Neuronal stem cell (in vitro differentiated cells): ENCODE data around the gene ISYNA1.
A peak's percentile ranks its signal among the peaks of the same experiment; 100 is the strongest.

Experiments used
- DNase-seq: peaks from one replicate; pipeline ENCODE4 v3.0.0-alpha.2; 2013; ENCODE audit warnings: low spot score
- H2AFZ ChIP-seq: one replicate; pipeline ENCODE4 v1.6.1; 2013; ENCODE audit warnings: mild to moderate bottlenecking, low read length, inconsistent platforms
- H2AK5ac ChIP-seq: 2 replicates; pipeline ENCODE4 v1.6.1; 2013; ENCODE audit warnings: low read depth, mild to moderate bottlenecking, inconsistent platforms, low read length, moderate library complexity, mixed read lengths
- H2BK120ac ChIP-seq: 2 replicates; pipeline ENCODE4 v1.6.1; 2013; ENCODE audit warnings: low read depth, mild to moderate bottlenecking, inconsistent platforms, low read length, moderate library complexity, mixed read lengths
- H2BK12ac ChIP-seq: one replicate; pipeline ENCODE4 v1.6.1; 2013; ENCODE audit warnings: low read length, inconsistent platforms
- H2BK15ac ChIP-seq: 2 replicates; pipeline ENCODE4 v1.6.1; 2013; ENCODE audit warnings: mild to moderate bottlenecking, low read length, inconsistent platforms, mixed read lengths
- H2BK5ac ChIP-seq: one replicate; pipeline ENCODE4 v1.6.1; 2013; ENCODE audit warnings: inconsistent platforms, mild to moderate bottlenecking, low read length, moderate library complexity
- H3K14ac ChIP-seq: one replicate; pipeline ENCODE4 v1.6.1; 2013; ENCODE audit warnings: low read length, inconsistent platforms
- H3K18ac ChIP-seq: 2 replicates; pipeline ENCODE4 v1.6.1; 2013; ENCODE audit warnings: low read length, inconsistent platforms
- H3K23ac ChIP-seq: 2 replicates; pipeline ENCODE4 v1.6.1; 2013; ENCODE audit warnings: low read depth, mild to moderate bottlenecking, mixed read lengths, low read length, inconsistent platforms; ENCODE audit not compliant: poor library complexity
- H3K27ac ChIP-seq: replicated peaks from 3 replicates; pipeline ENCODE4 v1.5.1; 2013; ENCODE audit warnings: low read length, inconsistent platforms
- H3K27me3 ChIP-seq, 3 experiments: 2 replicates each; pipeline ENCODE4 v1.6.1; 2013; ENCODE audit warnings: low read length in 3 of 3, mild to moderate bottlenecking in 2 of 3, inconsistent platforms in 1 of 3, low read depth in 1 of 3, mixed read lengths in 1 of 3, moderate library complexity in 1 of 3; ENCODE audit not compliant: control insufficient read depth in 3 of 3, insufficient read depth in 3 of 3
- H3K36me3 ChIP-seq, 2 donors: replicated peaks in 1 of 2; 2 replicates each; pipeline ENCODE4 v1.6.1; 2013; ENCODE audit warnings: low read length in 2 of 2; ENCODE audit not compliant: control insufficient read depth in 2 of 2, insufficient read depth in 2 of 2
- H3K4ac ChIP-seq: 2 replicates; pipeline ENCODE4 v1.6.1; 2013; ENCODE audit warnings: inconsistent platforms, mild to moderate bottlenecking, low read length, moderate library complexity
- H3K4me1 ChIP-seq, 2 donors: 1 replicate in 1 of 2; 2 replicates in 1 of 2; pipeline ENCODE4 v1.6.1; 2013; ENCODE audit warnings: low read length in 2 of 2, low read depth in 1 of 2; ENCODE audit not compliant: control insufficient read depth in 2 of 2, insufficient read depth in 1 of 2
- H3K4me2 ChIP-seq: one replicate; pipeline ENCODE4 v1.6.1; 2013; ENCODE audit warnings: mild to moderate bottlenecking, low read length, inconsistent platforms; ENCODE audit not compliant: insufficient read depth, poor library complexity, severe bottlenecking
- H3K4me3 ChIP-seq, 2 donors: 2 replicates each; pipeline ENCODE4 v1.5.1; 2013; ENCODE audit warnings: low read length in 2 of 2, mild to moderate bottlenecking in 2 of 2, inconsistent platforms in 1 of 2, moderate library complexity in 1 of 2
- H3K79me1 ChIP-seq: one replicate; pipeline ENCODE4 v1.6.1; 2013; ENCODE audit warnings: low read depth, mild to moderate bottlenecking, inconsistent platforms, low read length, moderate library complexity
- H3K9ac ChIP-seq: one replicate; pipeline ENCODE4 v1.6.1; 2013; ENCODE audit warnings: mild to moderate bottlenecking, low read depth, low read length, inconsistent platforms; ENCODE audit not compliant: poor library complexity
- H3K9me3 ChIP-seq, 2 donors: replicated peaks in 1 of 2; 2 replicates each; pipeline versions ENCODE3 to v1.6.1; 2013; ENCODE audit warnings: low read length in 2 of 2, mild to moderate bottlenecking in 2 of 2, inconsistent platforms in 1 of 2, low read depth in 1 of 2, mixed read lengths in 1 of 2, moderate library complexity in 1 of 2; ENCODE audit not compliant: control insufficient read depth in 2 of 2, insufficient read depth in 1 of 2
- H4K8ac ChIP-seq: one replicate; pipeline ENCODE4 v1.6.1; 2013; ENCODE audit warnings: low read depth, mild to moderate bottlenecking, inconsistent platforms, low read length, moderate library complexity
- H4K91ac ChIP-seq: one replicate; pipeline ENCODE4 v1.6.1; 2013; ENCODE audit warnings: low read length, low read depth, mild to moderate bottlenecking, inconsistent platforms; ENCODE audit not compliant: poor library complexity
- WGBS, 2 donors: extraction: QIAGEN DNeasy Blood & Tissue Kit; methylation state at CpG; one replicate each; pipeline ENCODE4 v1.1.7; 2013; ENCODE audit warnings: missing lambda C conversion rate in 2 of 2, mixed read lengths in 1 of 2; ENCODE audit not compliant: insufficient read length in 2 of 2, insufficient replicate concordance in 1 of 2; ENCODE audit errors: extremely low coverage in 2 of 2; 5-methylcytosine and 5-hydroxymethylcytosine counted together

Gene ISYNA1

GRCh38 chr19:18428787-18429674 is 8.9 kb downstream of the ISYNA1 start:
- Histone ChIP-seq H3K36me3 (peaks cover 0 to 32% of the 10 kb centered on the region in 2 donors), H3K79me1 (peaks cover 10% of the 10 kb centered on the region), H3K9ac (peak overlapping the region; percentile 81), H3K4me1 (peaks cover 43 to 57% of the 10 kb centered on the region in 2 donors), H3K23ac (peak overlapping the region; percentile 95), H2AFZ (peak overlapping the region; percentile 90), H3K18ac (peak overlapping the region; percentile 99), H4K91ac (no peak overlapping the region), H4K8ac (no peak overlapping the region), H2BK12ac (peak overlapping the region; percentile 63), H3K27ac (peak overlapping the region; percentile 95), H3K4me3 (peak overlapping the region; percentile 45 to 67), H3K9me3 (no peaks in the 10 kb centered on the region), H2BK15ac (peak overlapping the region; percentile 99), H2BK120ac (peak overlapping the region; percentile 99), H2AK5ac (peak overlapping the region; percentile 100), H3K4me2 (peak overlapping the region; percentile 89), H3K27me3 (no peaks in the 10 kb centered on the region), H2BK5ac (peak overlapping the region; percentile 97), H3K4ac (no peak overlapping the region), H3K14ac (no peak overlapping the region)
- no CpG with 5 or more reads among the region's 77 CpGs for WGBS, 2 donors
- peak; percentile 94 for DNase-seq

GRCh38 chr19:18428173-18428786 is 9.7 kb downstream of the ISYNA1 start:
- WGBS, 2 donors: no CpG with 5 or more reads among the region's 17 CpGs

GRCh38 chr19:18427743-18428113 is 10.2 kb downstream of the ISYNA1 start:
- H2BK15ac ChIP-seq: peak overlapping the region; percentile 98
- H3K23ac ChIP-seq: no peak overlapping the region
- peak overlapping the region; percentile 76 for H2BK120ac ChIP-seq
- H3K9me3 ChIP-seq: no peaks in the 10 kb centered on the region
- H3K27me3 ChIP-seq: no peaks in the 10 kb centered on the region
- H2BK5ac ChIP-seq: peak overlapping the region; percentile 87
- no peak overlapping the region for H3K4me3 ChIP-seq
- H3K9ac ChIP-seq: no peak overlapping the region
- H4K8ac ChIP-seq: no peak overlapping the region
- DNase-seq: no peak
- H2AFZ ChIP-seq: no peak overlapping the region
- H3K18ac ChIP-seq: peak overlapping the region; percentile 77
- peaks cover 0 to 35% of the 10 kb centered on the region in 2 donors for H3K36me3 ChIP-seq
- peaks cover 44 to 65% of the 10 kb centered on the region in 2 donors for H3K4me1 ChIP-seq
- no peak overlapping the region for H4K91ac ChIP-seq
- H2BK12ac ChIP-seq: peak overlapping the region; percentile 73
- no CpG with 5 or more reads among the region's 12 CpGs for WGBS, 2 donors
- peak overlapping the region; percentile 95 for H2AK5ac ChIP-seq
- H3K14ac ChIP-seq: no peak overlapping the region
- no peak overlapping the region for H3K27ac ChIP-seq
- no peak overlapping the region for H3K4me2 ChIP-seq
- peak overlapping the region; percentile 84 for H3K4ac ChIP-seq
- H3K79me1 ChIP-seq: peaks cover 13% of the 10 kb centered on the region

More at GRCh38 chr19:18428173-18428786, 9.7 kb downstream of the ISYNA1 start:
- peaks cover 0 to 34% of the 10 kb centered on the region in 2 donors for H3K36me3 ChIP-seq
- peak overlapping the region; percentile 89 for H3K4me2 ChIP-seq
- H3K14ac ChIP-seq: no peak overlapping the region
- DNase-seq: no peak
- H3K4ac ChIP-seq: no peak overlapping the region
- peak overlapping the region; percentile 76 for H2BK120ac ChIP-seq
- H3K18ac ChIP-seq: peak overlapping the region; percentile 99
- H3K4me3 ChIP-seq: peak overlapping the region; percentile 45 to 52
- peaks cover 49 to 63% of the 10 kb centered on the region in 2 donors for H3K4me1 ChIP-seq
- H2BK12ac ChIP-seq: peak overlapping the region; percentile 63
- H2BK5ac ChIP-seq: peak overlapping the region; percentile 97
- no peak overlapping the region for H4K91ac ChIP-seq
- H2BK15ac ChIP-seq: peak overlapping the region; percentile 98
- H3K27ac ChIP-seq: peak overlapping the region; percentile 95
- no peak overlapping the region for H4K8ac ChIP-seq
- peak overlapping the region; percentile 9 for H3K9ac ChIP-seq
- H3K9me3 ChIP-seq: no peaks in the 10 kb centered on the region
- peak overlapping the region; percentile 98 for H2AK5ac ChIP-seq
- H3K27me3 ChIP-seq: no peaks in the 10 kb centered on the region
- peaks cover 12% of the 10 kb centered on the region for H3K79me1 ChIP-seq
- H2AFZ ChIP-seq: peak overlapping the region; percentile 90
- H3K23ac ChIP-seq: peak overlapping the region; percentile 95
